Vagina (tissue), 2 donors: Measurements from ENCODE around the gene METTL26.

Source experiments
- CTCF ChIP-seq, 3 experiments: fragments of 450-650 bp in 2 of 3; fragments of 200-600 bp in 1 of 3; sonication (generic) in 1 of 3; IDR thresholded peaks; one replicate each; pipeline ENCODE4 v1.5.1; 2017 to 2019; ENCODE audit warnings: antibody characterized with exemption in 3 of 3, mild to moderate bottlenecking in 2 of 3, moderate library complexity in 2 of 3
- POLR2A ChIP-seq, 2 donors: fragments of 450-650 bp; IDR thresholded peaks; one replicate each; pipeline ENCODE4 v1.6.1; 2017; ENCODE audit warnings: antibody characterized with exemption in 2 of 2, mild to moderate bottlenecking in 2 of 2, moderate library complexity in 2 of 2

GRCh38 chr16:642189-643049 lies 6.3 kb upstream of the METTL26 start:
- TF ChIP-seq CTCF (IDR thresholded peaks at IDR 0.05) = no peak
- no peak for TF ChIP-seq POLR2A (IDR thresholded peaks at IDR 0.05)
